Stimulated activated CD8-positive, alpha-beta memory T cell treated with anti-CD3 and anti-CD28 coated beads, Interleukin-15, amount 100 ng/mL, for 4 hours (primary cell): ENCODE results near the gene TJP2.
A peak's percentile ranks its signal among the peaks of the same experiment; 100 is the strongest.

Experiments
- DNase-seq, 2 donors: peaks; one replicate each; pipeline ENCODE4 v3.0.0-alpha.2; 2020; ENCODE audit warnings: low read depth in 2 of 2

TJP2 gene

DNA sequence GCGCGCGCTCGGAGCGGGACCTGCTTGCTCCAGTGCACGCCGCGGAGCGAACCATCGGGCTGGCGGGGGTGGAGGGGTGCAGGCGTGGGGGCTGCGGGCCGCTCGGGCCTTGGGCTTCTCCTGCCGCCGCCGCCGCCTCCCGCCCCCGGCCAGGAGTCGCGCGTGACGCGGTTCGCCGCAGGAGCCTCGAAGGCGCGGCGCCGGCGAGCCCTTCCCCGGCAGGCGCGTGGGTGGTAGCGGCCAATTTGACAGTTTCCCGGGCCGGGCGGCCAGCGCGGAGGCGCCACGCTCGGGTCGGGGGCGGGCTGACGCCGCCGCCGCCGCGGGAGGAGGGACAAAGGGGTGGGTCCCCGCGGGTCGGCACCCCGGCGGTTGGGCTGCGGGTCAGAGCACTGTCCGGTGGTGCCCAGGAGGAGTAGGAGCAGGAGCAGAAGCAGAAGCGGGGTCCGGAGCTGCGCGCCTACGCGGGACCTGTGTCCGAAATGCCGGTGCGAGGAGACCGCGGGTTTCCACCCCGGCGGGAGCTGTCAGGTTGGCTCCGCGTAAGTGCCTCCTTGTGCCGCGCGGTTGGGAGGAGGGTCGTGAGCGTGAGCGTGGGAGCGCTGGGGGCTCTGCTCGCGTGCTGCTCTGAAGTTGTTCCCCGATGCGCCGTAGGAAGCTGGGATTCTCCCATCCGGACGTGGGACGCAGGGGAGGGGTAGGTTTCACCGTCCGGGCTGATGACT lies at the start of gene TJP2:
Gene TJP2, plus strand, starts transcription at position 387 of the 725 bp plus-strand sequence. Its CDS starts 96 bp downstream, at position 483.
- peak in 1 of 2 donors; percentile 25 for DNase-seq

DNA sequence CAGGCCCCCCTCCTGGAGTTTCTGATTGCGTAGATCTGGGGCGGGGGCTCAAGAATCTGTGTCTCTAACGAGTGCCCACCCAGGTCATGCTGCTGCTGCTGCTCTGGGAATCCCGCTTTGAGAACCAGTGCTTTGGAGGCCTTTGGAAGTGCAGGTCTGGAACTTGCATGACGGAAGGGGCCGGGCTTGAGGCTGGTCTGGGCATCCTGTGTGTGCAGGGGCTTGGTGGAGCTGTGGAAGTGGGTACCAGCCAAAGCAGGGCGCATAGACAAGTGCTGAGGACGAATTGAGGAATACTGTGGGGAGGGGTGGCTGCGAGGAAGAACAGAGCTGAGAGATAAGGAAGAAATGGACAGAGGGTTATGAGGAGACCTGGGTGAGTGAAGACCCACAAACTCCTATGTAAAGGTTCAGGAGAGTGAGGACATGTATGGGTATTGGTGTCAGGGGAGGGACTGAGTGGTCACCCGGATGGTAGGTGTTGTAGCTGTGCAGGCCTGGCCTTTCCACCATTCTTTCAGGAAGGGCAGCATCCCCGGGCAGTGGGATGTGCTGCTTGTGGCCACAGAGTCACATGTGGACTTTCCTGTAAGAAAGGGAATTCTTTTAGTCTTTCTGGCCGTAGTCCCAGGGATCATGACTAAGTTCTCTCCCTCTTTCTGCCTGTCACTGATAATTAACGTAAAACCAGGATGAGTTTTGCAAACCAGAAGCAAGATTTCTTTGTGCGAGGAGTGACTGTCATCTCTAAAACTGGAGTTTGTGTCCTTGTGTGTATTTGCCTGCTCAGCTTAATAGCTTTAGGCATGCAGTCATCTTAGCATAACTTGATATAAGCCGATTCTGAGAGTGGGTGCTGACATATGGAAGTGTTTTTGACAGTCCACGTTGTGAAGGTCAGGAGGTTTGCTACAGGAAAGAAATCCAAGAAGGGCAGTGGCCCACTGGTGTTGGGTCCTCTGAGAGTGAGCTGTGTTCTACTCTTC lies 43.3 kb upstream of the TJP2 start:
- DNase-seq = no peak

DNA sequence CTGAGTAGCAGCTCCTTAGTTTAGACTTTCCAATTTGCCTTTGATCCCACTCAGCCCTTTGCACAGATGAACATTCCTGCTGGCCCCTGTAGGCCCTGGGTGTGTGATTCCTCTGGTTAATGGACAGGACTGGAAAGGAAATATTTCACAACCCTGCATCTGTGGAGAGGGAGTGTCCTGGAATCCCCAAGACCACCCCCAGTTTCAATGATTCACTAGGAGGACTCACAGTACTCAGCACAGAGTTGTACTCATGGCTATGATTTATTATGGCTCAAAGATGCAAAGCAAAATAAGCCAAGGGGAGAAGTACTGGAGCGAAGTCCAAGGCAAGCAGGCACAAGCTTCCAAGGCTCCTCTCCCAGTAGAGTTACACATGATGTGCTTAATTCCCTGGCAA lies 42.4 kb upstream of the TJP2 start:
- no peak for DNase-seq

DNA sequence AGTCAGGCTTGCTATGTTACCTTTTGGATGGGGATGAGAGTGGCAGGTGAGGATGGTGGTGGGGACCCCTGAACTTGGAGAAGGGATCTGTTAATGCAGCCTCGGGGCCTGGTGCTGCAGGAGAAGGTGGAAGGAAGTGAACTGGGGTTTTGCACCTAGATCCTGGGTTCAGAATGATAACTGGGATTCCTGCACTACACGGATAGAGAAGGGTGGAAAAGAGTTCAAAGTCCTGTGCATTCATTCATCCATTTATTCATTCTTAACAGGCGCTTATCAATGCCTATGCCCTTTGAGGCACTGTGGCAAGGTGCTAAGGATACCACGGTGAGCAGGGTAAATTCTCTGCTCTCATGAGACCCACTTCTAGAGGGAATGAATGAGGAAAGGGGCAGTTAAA lies 41.7 kb upstream of the TJP2 start:
- DNase-seq = no peak

DNA sequence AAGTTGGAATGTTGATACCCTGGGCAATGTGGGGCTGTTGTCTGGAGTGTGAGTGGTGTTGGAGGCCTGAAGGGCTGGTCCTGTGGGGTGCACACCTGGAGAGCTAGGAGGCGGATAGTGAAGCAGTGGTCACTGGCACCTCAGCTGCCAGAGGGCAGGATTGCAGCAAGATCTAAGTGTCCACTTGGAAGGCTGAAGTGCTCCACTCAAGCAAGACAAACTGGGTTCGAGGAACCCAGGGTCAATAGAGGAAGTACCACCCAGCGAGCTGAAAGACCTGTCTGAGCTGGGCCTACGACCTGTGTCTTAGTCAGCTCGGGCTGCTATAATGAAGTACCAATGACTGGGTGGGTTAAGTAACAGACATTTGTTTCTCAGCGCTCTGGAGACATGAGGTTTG lies 39.7 kb upstream of the TJP2 start:
- no peak for DNase-seq

DNA sequence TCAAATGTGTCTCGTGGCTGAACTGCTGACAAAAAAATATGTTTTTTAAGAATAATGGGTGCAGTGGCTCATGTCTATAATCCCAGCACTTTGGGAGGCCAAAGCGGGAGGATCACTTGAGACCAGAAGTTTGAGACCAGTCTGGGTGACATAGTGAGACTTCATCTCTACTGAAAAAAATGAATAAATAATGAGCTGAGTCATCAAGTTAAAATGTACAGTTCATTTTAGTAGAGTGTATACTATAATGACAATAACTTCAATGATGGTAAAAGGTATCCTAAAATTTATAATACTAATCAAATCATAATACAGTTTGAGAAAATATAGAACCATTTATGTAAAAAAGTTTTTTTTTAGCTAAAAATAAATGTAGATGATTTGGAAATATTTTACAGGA lies 37.9 kb upstream of the TJP2 start:
- DNase-seq = no peak

DNA sequence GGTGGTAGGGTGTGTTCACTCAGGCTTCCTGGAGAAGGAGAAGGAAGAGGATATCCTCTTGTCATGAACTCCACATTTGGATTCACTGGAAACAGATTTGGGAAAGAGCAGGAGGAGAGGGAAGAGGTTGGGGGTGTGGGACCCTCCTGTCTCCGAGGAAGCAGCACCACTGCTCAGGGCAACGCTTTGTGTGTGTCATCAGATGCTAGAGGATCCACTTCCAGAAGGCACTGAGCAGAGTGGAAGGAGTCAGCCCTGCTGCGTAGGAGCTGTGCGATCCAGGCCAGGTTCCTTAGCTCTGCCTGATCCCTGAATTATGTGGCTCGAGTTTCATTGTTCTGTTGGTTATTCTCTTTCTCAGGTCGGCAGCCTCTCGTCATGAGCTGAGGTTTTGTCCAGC lies 37.3 kb upstream of the TJP2 start:
- DNase-seq = no peak

DNA sequence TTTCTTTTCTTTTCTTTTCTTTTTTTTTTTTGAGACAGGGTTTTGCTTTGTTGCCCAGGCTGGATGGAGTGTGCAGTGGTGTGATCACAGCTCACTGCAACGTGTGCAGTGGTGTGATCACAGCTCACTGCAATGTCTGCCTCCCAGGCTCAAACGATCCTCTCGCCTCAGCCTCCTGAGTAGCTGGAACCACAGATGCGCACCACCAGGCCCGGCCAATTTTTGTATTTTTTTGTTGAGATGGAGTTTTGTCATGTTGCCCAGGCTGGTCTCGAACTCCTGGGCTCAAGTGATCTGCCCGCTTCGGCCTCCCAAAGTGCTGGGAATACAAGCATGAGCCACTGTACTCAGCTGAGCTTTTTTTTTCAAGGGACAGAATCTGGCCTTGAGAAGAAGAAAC lies 36.8 kb upstream of the TJP2 start:
- DNase-seq = no peak

DNA sequence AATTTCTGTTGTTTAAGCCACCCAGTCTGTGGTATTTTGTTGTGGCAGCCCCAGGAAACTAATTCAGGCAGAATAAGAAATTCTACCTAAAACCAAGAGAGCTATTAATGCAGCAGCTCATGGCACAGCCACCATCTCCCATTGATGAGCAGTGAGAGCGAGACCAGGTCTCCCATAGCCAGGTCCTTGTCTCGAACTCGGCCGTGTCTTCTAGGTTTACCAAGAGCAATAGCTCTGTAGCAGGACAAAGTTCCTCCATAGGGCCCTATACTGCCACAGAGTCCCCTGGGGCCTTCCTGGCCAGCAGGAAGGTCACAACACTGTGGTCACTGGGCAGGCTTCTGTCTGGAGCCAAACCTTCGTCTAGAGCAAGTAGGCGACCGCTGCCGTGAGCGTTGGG lies 34.5 kb upstream of the TJP2 start:
- DNase-seq = no peak

DNA sequence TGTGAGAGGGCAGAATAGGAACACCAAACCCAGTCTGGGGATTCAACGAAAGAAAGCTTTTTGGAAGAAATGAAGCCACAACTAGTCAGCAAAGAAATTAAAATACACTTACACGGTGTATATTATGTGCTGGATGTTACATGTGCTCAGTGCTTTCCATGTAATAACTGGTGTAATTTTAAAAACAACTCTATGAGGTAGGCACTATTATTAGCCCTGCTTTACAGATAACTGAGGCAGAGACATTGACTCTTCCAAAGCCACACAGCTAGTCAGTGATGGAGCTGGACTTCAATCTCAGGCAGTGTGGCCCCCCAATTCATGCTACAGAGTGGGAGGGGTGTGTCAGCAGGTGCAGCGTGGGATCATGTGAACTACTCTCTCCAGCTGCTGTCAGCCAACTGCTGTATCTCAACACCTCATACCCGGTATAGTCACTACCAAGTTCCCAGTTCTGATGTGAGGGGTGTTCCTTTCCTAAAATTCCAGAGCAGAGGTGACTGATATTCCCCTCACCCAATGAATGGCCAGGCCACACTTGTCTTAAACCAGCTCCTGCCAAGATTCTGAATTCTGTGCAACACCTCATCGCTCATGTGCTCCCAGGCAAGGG lies 33.8 kb upstream of the TJP2 start:
- no peak for DNase-seq

DNA sequence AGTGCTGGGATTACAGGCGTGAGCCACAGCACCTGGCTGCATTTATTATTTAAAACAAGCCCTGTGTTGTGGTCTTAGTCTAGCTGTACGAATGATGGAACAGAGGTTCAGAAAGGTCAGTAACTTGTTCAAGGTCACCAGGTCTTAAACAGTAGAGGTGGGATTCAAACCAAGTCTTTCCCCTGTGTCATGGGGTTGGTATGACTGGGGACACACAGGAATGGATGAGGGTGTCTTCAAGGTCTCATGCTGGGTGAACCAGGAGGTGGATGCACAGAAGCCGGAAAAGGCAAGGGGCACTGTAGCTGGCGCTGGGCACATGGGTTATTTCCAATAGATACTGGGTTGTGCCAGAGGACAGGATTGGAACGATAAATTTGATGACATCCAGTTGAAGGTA lies 32.2 kb upstream of the TJP2 start:
- DNase-seq = no peak

DNA sequence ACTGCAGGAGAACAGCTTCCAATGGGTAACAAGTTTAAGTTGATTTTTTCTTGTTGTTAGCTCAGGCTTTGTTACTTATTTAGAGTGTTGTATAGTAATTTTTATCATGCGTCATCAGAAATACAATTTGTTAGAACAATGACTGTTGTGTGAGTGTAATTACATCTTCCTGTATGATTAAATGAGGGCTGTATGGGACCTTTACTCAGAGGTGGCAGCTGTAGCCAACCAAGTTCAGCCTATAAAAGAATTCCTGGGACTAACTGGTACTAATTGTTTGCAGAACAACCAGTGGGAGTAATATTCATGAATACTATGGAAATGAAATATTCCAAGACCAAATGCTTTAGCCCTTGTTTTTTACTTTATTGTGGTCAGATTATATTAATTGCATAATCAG lies 30.8 kb upstream of the TJP2 start:
- no peak for DNase-seq

DNA sequence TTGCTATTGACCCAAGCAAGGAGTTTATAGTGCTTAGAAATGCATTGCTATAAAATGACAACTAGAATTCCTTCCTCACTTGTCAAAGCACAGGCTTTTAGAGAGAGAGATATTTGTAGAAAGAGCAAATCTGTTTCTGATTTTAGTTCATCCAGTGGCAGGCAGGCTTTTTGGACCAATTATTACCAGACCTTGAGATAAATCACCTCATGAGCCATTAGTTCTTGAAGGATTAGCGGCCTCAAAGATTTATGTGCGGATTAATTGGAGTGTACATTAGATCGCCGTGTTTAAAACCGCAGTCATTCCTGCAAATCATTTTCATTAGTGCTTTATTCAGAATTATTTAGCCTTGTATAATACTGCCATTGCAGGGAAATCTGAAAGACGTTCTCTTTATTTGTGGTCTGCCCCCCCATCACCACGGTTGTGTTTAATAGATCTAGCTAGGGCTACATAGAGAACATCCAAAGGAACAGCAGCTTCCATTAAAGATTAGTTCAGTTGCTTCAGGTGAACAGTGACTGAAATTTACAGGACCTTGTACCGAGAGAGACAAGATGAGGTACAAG lies 28.8 kb upstream of the TJP2 start:
- DNase-seq = no peak

DNA sequence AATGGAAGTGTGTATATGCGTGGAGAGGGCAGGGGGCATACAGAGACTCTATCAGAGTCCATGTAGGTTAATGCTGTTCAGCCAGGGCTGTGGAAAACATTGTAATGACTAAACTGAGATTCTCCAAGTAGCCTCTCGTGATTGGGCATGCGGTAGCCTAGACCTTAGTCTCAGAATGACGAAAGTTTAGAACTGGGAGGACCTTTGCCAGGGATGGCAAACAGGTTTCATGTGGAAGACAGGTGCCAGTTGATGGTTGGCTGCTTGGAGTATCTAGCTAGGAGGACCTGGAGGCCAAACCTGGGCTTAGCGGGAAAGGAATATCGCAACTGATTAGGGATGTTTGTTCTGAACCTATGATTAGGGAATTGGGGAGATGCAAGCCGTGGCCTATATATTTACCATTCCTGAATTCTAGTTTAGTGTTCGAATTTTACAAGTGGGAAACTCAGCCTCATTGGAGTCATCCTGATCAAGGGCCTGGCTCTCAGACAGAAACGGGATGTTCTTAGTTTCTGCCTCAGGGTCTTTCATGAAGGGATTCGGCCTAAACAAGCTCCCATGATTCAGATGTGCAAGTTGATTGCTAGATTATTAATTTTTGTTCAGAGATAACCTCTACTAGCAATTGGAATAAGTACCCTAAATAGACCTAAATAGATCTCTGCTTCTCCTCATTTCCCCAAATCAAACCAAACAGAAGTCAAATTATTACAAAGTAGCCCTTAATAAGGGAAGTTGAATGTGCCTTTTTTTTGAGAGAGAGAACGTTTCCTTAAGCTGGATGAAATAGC lies 26.8 kb upstream of the TJP2 start:
- no peak for DNase-seq

DNA sequence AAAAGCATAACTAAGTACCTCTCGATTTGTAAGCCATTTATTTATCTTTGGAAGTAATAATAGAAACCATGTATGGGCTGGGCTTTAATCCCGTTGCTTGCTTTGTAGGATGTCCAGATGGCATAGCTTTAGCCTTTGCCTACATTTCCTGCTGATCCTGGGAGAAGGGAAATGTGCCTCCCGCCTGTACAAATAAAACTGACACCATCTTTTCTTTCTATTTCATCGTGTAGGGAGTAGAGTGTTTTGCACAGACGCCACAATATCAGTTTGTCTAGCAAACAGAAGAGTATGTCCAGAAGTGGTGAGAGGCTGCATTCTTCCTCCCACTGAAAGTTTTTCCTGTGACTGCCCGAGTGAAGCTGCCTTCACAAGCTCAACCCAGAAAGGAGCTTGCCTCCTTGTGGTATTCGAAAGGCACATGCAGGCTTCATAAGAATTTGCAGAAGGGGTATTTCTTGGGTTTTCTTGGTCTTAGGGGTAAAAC lies 24.7 kb upstream of the TJP2 start:
- no peak for DNase-seq

DNA sequence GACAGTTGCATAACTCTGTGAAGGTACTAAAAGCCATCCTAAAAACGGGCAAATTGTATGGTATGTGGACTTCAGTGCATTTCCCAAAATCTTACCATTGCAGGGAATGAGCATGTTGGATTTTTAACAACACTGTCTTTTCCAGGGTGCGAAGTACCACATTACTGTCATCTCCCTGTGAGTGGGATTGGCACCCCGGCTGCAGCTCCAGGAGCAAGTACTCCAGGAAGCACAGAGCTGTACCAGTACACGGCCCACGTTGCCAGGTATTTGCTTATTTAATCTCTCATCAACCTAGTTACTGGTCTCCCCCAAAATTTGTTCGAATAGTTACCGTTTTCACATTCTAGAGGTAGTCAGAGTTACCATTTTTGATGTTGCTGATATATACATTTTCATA lies 22.6 kb upstream of the TJP2 start:
- no peak for DNase-seq

DNA sequence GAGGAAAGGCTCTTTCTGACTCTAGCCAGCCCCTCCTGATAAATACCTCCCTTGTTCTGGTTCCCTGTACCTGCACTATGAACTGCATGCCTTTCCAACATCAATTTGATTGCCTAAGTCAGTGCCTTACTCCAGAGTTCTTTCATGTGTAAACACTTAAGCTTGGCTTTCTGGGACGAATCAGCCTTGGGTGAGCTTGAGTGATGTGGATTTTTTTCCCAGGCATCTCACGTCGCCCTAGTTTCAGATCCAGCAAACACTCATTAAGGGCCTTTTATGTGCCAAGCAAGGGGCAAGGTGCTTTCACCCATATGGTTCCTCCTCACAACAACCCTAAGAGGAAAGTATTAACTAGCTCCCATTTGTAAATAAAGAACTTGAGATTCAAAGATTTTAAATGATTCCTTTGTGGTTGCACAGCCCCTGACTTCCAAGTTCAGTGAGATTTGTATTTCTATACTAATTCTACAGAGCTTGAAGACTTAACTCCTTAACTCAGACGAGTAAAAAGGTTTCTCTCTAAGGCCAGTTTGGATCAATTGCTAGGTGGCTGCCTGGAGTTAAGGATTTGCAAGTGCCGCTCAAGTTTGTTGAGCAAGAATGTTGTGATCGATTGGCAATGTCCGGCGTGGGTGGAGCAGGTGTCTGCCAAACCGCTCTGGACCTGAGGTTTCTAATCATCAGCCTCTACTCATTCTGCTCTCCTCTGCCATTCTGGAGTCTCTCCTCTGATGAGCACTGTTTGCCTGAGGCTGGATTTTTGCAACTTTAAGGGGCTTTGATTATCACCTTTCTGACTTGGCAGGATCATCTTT lies 20.2 kb upstream of the TJP2 start:
- DNase-seq = no peak

DNA sequence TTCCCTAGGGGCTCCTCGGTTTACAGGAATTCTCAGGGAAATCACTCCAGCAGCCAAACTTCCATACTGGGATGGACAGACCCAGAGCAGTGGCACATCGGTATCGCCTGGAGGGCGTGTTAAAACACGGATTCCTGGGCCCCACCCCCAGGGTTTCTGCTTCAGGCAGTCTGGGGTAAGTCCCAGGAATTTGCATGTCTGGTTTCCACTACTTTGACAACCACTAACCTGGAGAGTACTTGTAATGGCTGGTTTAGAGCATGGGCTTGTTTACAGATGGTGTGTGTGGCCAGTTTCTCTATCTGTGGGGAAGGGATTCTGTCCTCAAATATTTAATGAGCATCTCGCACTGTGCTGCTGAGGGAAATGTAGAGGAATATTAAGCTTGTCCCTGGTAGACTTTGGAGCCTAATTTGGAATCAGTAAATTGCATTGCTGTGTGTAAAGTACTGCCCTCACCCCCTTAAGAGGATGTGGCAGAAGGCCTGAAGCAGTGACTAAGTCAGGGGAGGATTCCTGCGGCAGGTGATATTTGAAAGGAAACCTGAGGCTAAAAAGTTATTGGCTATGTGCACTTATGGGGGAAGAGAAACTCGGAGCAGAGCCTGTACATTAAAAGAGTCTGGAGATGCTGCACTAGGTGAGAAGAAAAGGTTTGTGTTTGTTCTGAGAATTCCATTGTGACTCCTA lies 18.6 kb upstream of the TJP2 start:
- DNase-seq = no peak

DNA sequence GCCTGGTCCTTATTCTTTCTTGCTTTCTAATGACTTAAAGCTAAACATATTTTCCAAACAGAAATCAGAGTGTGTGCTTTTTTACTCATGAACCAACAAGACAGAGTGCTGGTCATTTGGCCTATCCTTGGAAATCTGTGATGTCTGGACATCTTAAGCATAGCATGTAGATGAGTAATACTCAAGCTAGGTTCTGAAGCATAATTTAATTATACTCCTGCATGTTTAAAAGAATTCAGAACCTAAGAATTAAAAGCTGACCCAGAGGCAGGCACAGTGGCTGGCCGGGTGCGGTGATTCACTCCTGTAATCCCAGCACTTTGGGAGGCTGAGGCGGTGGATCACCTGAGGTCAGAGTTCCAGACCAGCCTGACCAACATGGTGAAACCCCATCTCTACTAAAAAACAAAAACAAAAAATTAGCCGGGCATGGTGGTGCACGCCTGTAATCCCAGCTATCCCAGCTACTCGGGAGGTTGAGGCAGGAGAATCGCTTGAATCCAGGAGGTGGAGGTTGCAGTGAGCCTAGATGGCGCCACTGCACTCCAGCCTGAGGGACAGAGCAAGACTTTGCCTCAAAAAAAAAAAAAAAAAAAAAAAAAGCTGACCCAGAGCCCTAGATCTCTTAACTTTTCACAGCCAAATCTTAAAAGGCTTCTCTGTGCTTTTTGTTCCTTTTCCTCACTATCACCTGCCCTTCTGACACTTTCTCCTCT lies 16.2 kb upstream of the TJP2 start:
- DNase-seq = no peak
